ENCODE data around the gene SDR42E2. TPM values are rescaled to one million over a fixed set of nuclear protein-coding genes. Genes with fewer than 3 reads are reported as not detected.
"Not testable (repeated sequence)": the region's sequence is repeated elsewhere in the genome, so short reads cannot be mapped to it uniquely, and the experiment has no call there.

Gene SDR42E2
- under 1 TPM in 5 of 10 donors, not detected in 5; 0.05 to 0.13 (median 0.05) TPM for polyA plus RNA-seq (ENCODE audit: insufficient read length in 10 of 10)
- long read RNA-seq, donor 1, result 0 reads
- long read RNA-seq, donor 2, result 0 reads
- long read RNA-seq, donor 3, result 0 reads
- long read RNA-seq, donor 4, result 0 reads
- long read RNA-seq, donor 5, result 0 reads
- long read RNA-seq, donor 6, result 0 reads
- long read RNA-seq, donor 7, result 0 reads
- long read RNA-seq, donor 8, result 0 reads
- long read RNA-seq, donor 9, result 0 reads

DNA sequence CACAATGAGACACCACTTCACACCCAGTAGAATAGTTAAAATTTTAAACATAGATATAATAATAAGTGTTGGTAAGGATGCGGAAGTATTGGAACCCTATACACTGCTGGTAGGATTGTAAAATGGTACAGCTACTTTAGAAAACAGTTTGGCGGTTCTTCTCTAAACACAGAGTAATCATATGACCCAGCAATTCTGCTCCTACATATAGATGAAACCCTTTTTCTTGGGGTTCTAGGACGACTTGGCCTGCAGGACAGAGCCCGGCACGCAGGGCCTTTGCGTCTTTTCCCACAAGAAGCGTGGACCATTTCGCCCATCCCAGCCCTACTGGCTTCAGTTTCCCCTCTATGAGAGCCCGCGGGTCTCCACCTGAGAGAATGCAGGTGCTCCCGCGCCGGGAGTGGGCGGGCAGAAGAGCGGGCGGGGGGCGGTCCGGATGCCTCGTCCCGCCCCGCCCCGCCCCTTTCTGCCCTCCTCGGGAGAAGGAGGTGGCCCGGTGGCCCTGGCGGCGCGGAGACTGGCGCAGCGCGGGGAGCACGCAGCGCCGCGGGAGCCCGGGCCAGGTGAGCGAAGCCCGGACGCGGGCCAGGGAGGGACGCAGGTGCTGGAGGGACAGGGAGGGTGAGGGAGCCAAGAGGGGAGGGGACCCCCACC, at the start of gene SDR42E2:
TSS of gene SDR42E2 (plus strand) at position 508 of the 657 bp plus-strand sequence. CDS start 3,077 bp downstream, outside the sequence.
- DNase-seq, result no peak

- no peak for DNase-seq
Measured at GRCh38 chr16:22116095-22116700, 46.1 kb upstream of the SDR42E2 start.

GRCh38 chr16:22117609-22118008, 44.7 kb upstream of the SDR42E2 start:
- DNase-seq, result no peak

GRCh38 chr16:22120440-22120839, 41.9 kb upstream of the SDR42E2 start:
- no peak for DNase-seq

GRCh38 chr16:22122239-22122638, 40.1 kb upstream of the SDR42E2 start:
- no peak for DNase-seq

DNA sequence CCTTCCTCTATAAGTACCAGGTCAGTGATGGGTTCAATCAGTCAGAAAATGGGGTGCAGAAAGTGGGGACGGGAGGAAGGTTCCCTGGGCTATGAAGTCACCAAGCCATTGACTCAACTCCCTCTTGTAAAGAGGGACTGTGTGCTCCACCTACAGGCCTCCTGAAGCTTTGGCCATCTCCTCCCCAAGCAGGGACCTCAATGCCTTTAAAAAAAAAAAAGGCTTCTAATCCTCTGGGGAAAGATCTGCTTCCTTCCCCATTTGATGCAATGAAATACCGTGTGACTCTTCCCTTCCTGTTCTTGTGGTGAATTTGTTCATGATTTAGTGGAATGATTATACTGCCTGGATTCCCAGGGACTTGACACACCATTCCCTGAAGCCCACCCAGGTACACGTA, 39.2 kb upstream of the SDR42E2 start:
- DNase-seq, result no peak

GRCh38 chr16:22123759-22124490, 38.4 kb upstream of the SDR42E2 start:
- no peak for DNase-seq

DNA sequence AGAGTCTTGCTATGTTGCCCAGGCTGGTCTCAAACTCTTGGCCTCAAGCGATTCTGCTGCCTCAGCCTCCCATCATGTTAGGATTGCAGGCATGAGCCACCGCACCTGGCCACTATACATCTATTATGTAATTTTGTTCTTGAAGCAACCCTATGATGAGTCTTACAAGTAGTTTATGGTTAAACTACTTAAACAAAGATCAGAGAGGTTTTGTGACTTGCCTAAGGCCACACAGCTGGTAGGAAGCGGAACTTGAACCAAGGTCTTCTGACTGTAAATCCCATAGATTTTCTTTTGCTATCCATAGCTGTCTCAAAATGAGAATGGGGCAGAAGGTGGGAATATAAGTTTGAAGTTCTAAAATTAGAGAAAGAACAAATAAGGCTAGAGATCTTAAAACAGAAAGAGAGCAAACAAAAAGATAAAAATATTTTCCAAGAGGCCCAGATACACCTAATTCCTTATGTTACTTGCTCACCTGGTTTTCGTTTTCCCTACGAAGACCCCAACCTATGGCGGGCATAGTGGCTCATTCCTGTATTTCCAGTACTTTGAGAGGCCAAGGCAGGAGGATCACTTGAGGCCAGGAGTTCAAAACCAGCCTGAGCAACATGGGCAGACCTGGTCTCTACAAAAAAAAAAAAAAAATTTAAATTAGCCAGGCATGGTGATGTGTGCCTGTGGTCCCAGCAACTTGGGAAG, 37.6 kb upstream of the SDR42E2 start:
- no peak for DNase-seq

DNA sequence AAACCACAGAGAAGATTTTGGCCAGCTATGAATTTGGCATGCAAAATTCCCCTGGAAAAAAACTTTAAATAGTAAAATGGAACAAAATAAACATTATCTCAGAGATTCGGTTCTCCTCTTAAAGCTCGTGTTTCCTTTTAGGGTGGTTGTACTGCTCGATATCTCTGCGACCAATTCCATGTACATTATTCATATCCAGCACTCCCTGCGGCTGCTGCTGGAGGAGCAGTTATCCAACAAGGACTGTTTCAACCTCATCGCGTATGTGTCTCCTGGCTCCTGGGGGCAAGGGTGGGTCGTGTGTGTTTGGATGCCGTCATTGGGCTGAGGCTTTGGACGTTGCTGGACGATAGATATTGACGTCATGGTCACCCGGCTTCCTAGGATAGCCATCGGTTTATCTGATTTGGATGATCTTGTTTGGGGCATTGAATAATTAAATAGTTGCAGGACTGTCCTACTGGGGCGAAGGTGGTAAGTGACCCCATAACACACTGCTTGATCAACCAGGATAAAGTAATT, 36.2 kb upstream of the SDR42E2 start:
- DNase-seq, result no peak

- not testable (repeated sequence) for DNase-seq
Measured at GRCh38 chr16:22128537-22128936, 33.8 kb upstream of the SDR42E2 start.

GRCh38 chr16:22130528-22130927, 31.8 kb upstream of the SDR42E2 start:
- no peak for DNase-seq

- DNase-seq, result no peak
Measured at GRCh38 chr16:22132801-22133200, 29.5 kb upstream of the SDR42E2 start.

DNA sequence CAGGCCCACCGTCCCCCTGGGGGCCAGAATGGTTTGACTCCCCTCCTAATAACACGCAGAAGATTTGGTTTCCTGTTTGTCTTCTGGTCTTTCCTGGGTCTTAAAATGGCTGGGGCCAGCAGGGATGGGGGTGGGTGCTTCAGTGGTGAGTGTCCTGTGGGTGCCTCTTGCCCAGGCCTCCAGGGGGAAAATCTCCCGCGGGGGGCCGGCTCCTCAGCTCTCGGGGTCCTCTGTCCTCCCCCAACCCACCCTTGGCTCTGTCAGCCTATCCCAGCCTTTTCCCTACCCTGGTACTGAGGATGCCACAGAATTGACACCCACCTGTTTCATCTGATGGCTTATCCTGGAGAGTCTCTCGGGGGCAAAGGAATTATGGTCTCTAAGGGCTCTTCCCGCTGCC, 23.8 kb upstream of the SDR42E2 start:
- DNase-seq, result no peak

- no peak for DNase-seq
Measured at GRCh38 chr16:22139008-22139407, 23.3 kb upstream of the SDR42E2 start.

- DNase-seq, result no peak
Measured at GRCh38 chr16:22139732-22140131, 22.6 kb upstream of the SDR42E2 start.

DNA sequence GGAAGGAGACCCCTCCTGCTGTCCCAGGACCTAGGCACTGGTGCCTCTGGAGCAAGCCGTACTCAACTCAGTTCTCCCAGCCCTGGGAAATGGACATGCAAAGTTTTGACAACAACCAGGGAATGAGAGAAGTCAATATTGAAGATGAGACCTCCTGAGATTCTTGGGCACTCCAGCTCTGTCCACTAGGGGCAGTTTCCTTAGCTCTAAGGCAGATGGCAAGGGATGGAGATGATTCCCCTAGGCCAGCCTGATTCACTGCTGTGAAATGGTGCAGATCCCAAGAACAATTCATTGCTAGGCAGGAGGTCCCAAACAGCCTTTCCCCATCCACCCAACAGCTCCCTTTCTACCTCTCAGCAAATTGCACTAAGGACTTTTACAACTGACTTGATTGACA, 20.5 kb upstream of the SDR42E2 start:
- DNase-seq, result no peak

DNA sequence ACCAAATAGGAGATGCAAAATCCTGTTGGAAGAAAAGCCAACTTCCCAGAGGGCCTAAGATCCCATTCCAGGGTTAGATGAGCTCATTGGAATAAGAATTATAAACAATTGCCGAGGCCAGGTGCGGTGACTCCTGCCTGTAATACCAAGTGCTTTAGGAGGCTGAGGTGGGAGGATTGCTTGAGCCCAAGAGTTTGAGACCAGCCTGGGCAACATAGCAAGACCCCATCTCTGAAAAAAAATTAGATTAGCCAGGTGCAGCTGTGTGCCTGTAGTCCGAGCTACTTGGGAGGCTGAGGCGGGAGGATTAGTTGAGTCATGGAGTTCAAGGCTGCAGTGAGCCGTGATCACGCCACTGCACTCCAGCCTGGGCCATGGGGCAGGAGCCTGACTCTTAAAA, 17.8 kb upstream of the SDR42E2 start:
- DNase-seq, result no peak

- DNase-seq, result no peak
Measured at GRCh38 chr16:22147853-22148252, 14.5 kb upstream of the SDR42E2 start.

DNA sequence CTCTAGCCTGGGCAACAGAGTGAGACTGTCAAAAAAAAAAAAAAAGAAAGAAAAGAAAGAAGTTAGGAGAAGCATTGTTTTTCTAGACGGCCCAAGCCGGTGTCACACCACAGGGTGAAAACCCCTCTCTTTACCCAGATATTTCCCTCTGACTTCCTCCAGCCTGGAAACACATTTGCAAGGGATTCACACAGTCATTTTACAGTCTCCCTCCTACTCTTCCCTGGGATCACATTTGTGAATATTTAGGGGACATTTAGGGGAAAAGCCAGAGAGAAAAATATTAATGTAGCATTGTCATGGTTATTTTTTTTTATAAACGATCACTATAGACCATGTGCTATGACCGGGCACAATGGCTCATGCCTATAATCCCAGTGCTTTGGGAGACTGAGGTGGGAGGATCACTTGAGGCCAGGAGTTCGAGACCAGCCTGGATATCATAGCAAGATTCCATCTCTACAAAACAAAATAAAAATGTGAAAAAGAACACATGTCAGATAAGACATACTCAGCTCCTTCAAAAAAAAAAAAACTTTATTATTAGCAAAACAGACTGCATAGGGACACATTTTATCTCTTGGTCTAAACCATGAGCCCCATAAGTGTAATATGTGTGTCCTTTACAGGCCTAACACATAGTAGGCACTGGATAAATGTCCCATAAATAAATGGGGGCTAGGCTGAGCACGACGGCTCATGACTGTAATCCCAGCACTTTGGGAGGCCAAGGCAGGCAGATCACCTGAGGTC, 10.9 kb upstream of the SDR42E2 start:
- DNase-seq, result no peak

DNA sequence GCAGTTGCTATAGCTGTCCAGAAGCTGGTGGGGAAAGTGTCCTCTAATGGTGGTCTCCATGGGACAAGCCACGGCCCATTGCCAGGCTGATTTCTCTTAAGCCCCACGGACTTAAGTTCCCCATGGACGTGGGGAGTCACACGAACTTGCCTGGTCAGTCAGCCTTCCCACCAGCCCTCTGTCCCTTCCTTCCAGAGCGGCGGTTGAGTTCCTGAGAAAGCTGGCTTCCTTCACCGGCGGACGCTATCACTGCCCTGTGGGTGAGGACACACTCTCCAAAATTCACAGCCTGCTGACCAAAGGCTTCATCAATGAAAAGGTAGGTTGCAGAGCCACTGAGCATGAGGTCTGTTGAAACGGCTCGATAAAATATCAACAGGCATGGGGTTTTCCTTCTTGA, 10.0 kb upstream of the SDR42E2 start:
- DNase-seq, result no peak

DNA sequence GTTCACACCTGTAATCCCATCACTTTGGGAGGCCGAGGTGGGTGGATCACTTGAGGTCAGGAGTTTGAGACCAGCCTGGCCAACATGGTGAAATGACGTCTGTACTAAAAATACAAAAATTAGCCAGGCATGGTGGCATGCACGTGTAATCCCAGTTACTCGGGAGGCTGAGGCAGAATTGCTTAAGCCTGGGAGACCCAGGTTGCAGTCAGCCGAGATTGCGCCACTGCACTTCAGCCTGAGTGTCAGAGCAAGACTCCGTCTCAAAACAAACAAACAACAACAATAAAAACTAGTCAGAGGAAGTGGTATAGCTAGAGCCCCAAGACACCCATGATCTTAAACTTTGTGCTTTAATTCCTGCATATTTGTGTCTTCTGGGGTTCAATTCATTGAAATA, 9.2 kb upstream of the SDR42E2 start:
- not testable (repeated sequence) for DNase-seq
